Gastrocnemius medialis (tissue), 4 donors: ENCODE results near the gene MICAL1. TPM values are rescaled to one million over a fixed set of nuclear protein-coding genes. Genes with fewer than 3 reads are reported as not detected.

Source experiments
- ATAC-seq, 2 donors: fragments of 150-250 bp; one replicate each; pipeline ENCODE4 v1.9.1; 2016
- DNase-seq, 2 donors: peaks; one replicate each; pipeline ENCODE4 v3.0.0-alpha.2; 2019
- H3K27ac ChIP-seq, 4 donors: fragments of 200-600 bp; sonication (generic); 1 replicate in 1 of 4; 2 replicates in 3 of 4; pipeline ENCODE4 v1.5.1; 2016 to 2018; ENCODE audit warnings: mild to moderate bottlenecking in 2 of 4, moderate library complexity in 1 of 4
- H3K27me3 ChIP-seq, 3 donors: fragments of 200-600 bp; sonication (generic) in 2 of 3; 1 replicate in 1 of 3; 2 replicates in 2 of 3; pipeline versions ENCODE4 v1.5.1 to v1.6.0; 2016 to 2019; ENCODE audit warnings: mild to moderate bottlenecking in 1 of 3, moderate library complexity in 1 of 3
- H3K36me3 ChIP-seq, 2 donors: fragments of 200-600 bp; sonication (generic) in 1 of 2; one replicate each; pipeline ENCODE4 v1.5.1; 2017 to 2018
- H3K4me1 ChIP-seq, 2 donors: fragments of 200-600 bp; sonication (generic) in 1 of 2; one replicate each; pipeline ENCODE4 v1.5.1; 2016 to 2017; ENCODE audit warnings: mild to moderate bottlenecking in 2 of 2
- H3K4me3 ChIP-seq, 4 donors: fragments of 200-600 bp; sonication (generic) in 3 of 4; 1 replicate in 1 of 4; 2 replicates in 3 of 4; pipeline ENCODE4 v1.5.1; 2016 to 2019; ENCODE audit warnings: mild to moderate bottlenecking in 2 of 4
- H3K9me3 ChIP-seq, 3 donors: fragments of 200-600 bp; sonication (generic) in 2 of 3; 1 replicate in 1 of 3; 2 replicates in 2 of 3; pipeline ENCODE4 v1.5.1; 2016 to 2019
- POLR2A ChIP-seq, 2 donors: fragments of 450-650 bp; IDR thresholded peaks; one replicate each; pipeline ENCODE4 v1.6.1; 2017; ENCODE audit warnings: antibody characterized with exemption in 2 of 2, mild to moderate bottlenecking in 2 of 2, moderate library complexity in 2 of 2
- in situ Hi-C, 4 donors: fragments of 200-750 bp; cut with MboI; loops; one replicate each; pipeline versions ENCODE4 v1.15.0 to v1.8.0; 2017; ENCODE audit warnings: low sequenced_read_pairs in 4 of 4
- intact Hi-C: fragments of 100-400 bp; cut with DNase I; formaldehyde crosslinking; loops from one replicate; pipeline ENCODE4 v1.15.1; 2023; ENCODE audit warnings: low total_unique reads
- total RNA-seq, 4 donors: library from RNA; depleted of rRNA; stranded (reverse); fragments of >200 nt; gene quantifications; one replicate each; pipeline versions ENCODE4 v1.1.0 to v1.2.3, GENCODE V29; 2016
- TF ChIP-seq, protein P1 (sequence below), 5 experiments: fragments of 450-650 bp in 3 of 5; fragments of 200-600 bp in 2 of 5; sonication (generic) in 2 of 5; IDR thresholded peaks in 4 of 5; conservative IDR thresholded peaks in 1 of 5; 1 replicate in 4 of 5; 2 replicates in 1 of 5; pipeline ENCODE4 v1.5.1; 2016 to 2019; ENCODE audit warnings: antibody characterized with exemption in 5 of 5, mild to moderate bottlenecking in 3 of 5, moderate library complexity in 3 of 5

MICAL1 gene
- total RNA-seq, 4 donors from 2014 or later: 6.0 to 11.6 (median 8.0) TPM

DNA sequence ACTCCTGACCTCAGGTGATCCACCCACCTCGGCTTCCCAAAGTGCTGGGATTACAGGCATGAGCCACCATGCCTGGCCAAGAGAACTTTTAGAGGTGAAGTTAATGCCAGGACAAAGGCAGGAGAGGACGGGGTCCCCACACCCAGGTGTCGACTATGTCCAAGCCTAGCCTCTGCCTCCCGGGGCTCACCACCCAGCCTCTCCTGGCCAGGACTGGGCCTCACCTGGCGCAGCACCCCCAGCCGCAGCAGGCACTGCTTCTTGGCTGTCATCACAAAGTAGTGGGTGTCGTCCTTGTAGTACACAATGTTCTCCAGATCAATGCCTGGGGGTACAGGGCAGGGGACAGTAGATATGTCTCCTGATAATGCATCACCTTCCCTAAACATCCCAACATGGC, 4.2 kb downstream of the MICAL1 start:
- in situ Hi-C loops: no loop called here
- intact Hi-C loops: loop anchor here (10.0 kb wide), 2 partner anchors 243 to 897 kb away; partner anchors contain the start of genes AK9 and FIG4
- peaks cover 4 to 16% of the 10 kb centered on the region in 2 donors for H3K4me1 ChIP-seq
- no peaks in the 10 kb centered on the region for H3K27me3 ChIP-seq
- no peaks in the 10 kb centered on the region for H3K36me3 ChIP-seq
- H3K27ac ChIP-seq: no peak overlapping the region
- no peaks in the 10 kb centered on the region for H3K9me3 ChIP-seq
- ATAC-seq (no peak), DNase-seq (no peak)
- no peak overlapping the region for H3K4me3 ChIP-seq
- TF ChIP-seq, protein P1, sequence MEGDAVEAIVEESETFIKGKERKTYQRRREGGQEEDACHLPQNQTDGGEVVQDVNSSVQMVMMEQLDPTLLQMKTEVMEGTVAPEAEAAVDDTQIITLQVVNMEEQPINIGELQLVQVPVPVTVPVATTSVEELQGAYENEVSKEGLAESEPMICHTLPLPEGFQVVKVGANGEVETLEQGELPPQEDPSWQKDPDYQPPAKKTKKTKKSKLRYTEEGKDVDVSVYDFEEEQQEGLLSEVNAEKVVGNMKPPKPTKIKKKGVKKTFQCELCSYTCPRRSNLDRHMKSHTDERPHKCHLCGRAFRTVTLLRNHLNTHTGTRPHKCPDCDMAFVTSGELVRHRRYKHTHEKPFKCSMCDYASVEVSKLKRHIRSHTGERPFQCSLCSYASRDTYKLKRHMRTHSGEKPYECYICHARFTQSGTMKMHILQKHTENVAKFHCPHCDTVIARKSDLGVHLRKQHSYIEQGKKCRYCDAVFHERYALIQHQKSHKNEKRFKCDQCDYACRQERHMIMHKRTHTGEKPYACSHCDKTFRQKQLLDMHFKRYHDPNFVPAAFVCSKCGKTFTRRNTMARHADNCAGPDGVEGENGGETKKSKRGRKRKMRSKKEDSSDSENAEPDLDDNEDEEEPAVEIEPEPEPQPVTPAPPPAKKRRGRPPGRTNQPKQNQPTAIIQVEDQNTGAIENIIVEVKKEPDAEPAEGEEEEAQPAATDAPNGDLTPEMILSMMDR (IDR thresholded peaks at IDR 0.05 in 4 of 5, conservative IDR thresholded peaks at IDR 0.05 in 1 of 5): no peak
- TF ChIP-seq POLR2A (IDR thresholded peaks at IDR 0.05): no peak

DNA sequence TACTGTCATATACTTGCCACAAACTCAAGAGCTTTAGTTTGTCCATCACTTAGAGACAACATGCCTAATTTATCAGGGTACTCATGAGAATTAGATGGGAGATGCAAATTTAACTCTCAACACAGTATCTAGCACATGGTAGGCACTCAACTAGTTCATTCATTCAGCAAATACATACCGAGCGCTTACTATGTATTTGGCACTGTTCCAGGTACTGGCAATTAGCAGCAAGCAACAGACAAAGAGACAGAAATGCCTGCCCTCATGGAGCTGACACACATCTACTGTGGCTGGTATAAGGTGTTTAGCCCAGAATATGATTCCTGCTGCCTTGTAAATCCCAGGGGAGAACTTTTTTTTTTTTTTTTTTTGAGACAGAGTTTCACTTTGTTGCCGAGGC, 4.8 kb downstream of the MICAL1 start:
- no peak for ATAC-seq
- H3K27me3 ChIP-seq: no peaks in the 10 kb centered on the region
- peaks cover 0 to 5% of the 10 kb centered on the region in 2 donors for H3K36me3 ChIP-seq
- TF ChIP-seq, protein P1 (IDR thresholded peaks at IDR 0.05 in 4 of 5, conservative IDR thresholded peaks at IDR 0.05 in 1 of 5): no peak
- TF ChIP-seq POLR2A (IDR thresholded peaks at IDR 0.05): no peak
- H3K4me1 ChIP-seq: peaks cover 0 to 10% of the 10 kb centered on the region in 2 donors
- no peak overlapping the region for H3K27ac ChIP-seq
- no peak overlapping the region for H3K4me3 ChIP-seq
- in situ Hi-C loops (no loop called here), intact Hi-C loops (loop anchor here (10.0 kb wide), 2 partner anchors 244 to 896 kb away; partner anchors contain the start of genes AK9 and FIG4)
- no peaks in the 10 kb centered on the region for H3K9me3 ChIP-seq
- DNase-seq: no peak

DNA sequence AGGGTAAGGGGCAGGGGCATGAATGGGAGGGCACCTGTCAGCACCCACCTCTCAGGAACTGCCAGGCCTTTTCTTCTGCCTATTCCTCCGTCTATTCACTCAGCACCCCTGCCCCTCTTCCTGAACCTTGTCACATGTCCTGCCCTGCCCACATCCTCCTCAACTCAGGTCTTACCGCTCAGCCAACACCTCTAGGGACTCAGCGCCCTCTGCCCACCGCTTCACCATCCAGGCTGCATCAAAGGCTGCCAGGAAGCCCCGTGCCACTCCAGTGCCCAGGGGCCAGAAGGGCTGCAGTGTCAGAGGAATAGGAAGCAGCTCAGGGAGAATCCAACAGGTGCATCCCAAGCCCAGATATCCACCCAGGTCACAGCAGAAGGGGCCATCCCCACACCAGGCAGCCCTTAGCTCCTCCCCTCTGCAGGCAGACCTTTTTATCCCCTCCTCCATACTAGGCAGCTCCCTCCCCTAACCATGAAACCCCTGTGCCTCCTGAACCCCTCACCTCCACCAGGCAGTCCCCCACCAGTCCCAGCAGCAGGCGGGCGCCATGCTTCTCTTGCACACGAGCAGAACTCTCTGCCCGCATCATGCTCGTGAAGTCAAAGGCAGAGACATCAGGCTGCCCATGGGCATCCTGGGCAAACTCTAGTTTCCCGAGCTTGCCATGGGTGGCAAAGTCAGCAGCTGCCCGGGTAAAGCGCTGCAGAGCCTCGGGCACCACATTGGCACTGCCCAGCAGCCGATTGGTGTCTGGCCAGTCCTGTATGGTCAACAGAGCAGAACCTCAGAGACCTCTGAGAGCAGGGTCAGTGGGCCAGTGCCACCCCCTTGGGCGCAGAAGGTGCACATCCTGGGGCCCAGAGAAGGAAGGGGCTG, 5.5 kb downstream of the MICAL1 start:
- Histone ChIP-seq H3K27ac (no peak overlapping the region), H3K9me3 (no peaks in the 10 kb centered on the region), H3K4me3 (no peak overlapping the region), H3K27me3 (no peaks in the 10 kb centered on the region), H3K4me1 (peaks cover 0 to 8% of the 10 kb centered on the region in 2 donors), H3K36me3 (peaks cover 0 to 12% of the 10 kb centered on the region in 2 donors)
- no peak for DNase-seq
- in situ Hi-C loops (no loop called here), intact Hi-C loops (loop anchor here (10.0 kb wide), 2 partner anchors 245 to 895 kb away; partner anchors contain the start of genes AK9 and FIG4)
- ATAC-seq: no peak
- no peak for TF ChIP-seq POLR2A (IDR thresholded peaks at IDR 0.05)
- TF ChIP-seq, protein P1 (IDR thresholded peaks at IDR 0.05 in 4 of 5, conservative IDR thresholded peaks at IDR 0.05 in 1 of 5): no peak

DNA sequence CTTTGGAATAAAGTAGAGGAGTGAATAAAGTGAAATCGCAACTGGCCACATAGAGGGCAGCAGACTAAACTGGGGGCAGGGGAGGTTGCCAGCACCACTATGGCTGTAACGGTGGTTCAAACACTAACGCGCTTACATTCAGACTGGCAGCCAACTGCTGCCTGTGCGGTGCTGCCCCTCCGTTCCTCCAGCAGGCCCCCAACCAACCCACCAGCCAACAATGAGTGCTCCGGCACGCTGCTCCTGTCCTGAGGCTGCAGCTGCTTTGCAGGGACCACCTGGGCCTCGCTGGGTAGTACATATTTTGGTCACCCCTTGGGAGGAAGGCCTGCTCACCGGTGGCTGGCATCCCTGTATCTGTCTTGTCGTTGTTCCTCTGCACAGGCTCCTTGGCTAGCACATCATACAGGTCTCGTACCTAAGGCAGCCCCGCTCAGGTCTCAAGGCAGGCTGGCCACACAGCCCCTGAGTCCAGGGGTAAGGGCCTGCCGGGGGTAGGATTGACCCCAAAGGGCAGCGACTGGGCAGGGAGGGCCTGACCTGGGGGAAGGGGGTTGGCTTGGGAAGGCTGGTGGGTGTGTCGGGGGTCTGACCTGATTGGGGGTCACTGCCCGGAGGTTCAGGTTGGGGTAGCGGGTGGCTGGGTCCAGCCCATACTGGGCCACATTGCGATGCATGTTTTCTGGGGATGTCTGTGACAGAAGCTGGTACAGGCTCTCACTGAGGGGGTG, 6.3 kb downstream of the MICAL1 start:
- H3K27me3 ChIP-seq: no peaks in the 10 kb centered on the region
- in situ Hi-C loops (no loop called here), intact Hi-C loops (no loop called here)
- ATAC-seq (no peak), DNase-seq (no peak)
- no peak for TF ChIP-seq POLR2A (IDR thresholded peaks at IDR 0.05)
- TF ChIP-seq, protein P1 (IDR thresholded peaks at IDR 0.05 in 4 of 5, conservative IDR thresholded peaks at IDR 0.05 in 1 of 5): no peak
- no peak overlapping the region for H3K27ac ChIP-seq
- no peaks in the 10 kb centered on the region for H3K4me1 ChIP-seq
- H3K9me3 ChIP-seq: no peaks in the 10 kb centered on the region
- peaks cover 0 to 12% of the 10 kb centered on the region in 2 donors for H3K36me3 ChIP-seq
- no peak overlapping the region for H3K4me3 ChIP-seq
